Tibial nerve (tissue), 4 donors: ENCODE data around the gene NEUROD2. TPM values are rescaled to one million over a fixed set of nuclear protein-coding genes. Genes with fewer than 3 reads are reported as not detected.

Source experiments
- DNase-seq, 2 donors: peaks; one replicate each; pipeline ENCODE4 v3.0.0-alpha.2; 2019; ENCODE audit warnings: low spot score in 2 of 2
- H3K27ac ChIP-seq, 4 donors: fragments of 200-600 bp; sonication (generic) in 3 of 4; one replicate each; pipeline ENCODE4 v1.5.1; 2017 to 2019; ENCODE audit warnings: mild to moderate bottlenecking in 1 of 4
- H3K27me3 ChIP-seq, 2 donors: fragments of 200-600 bp; sonication (generic) in 1 of 2; one replicate each; pipeline versions ENCODE4 v1.5.1 to v1.6.0; 2017 to 2019
- H3K36me3 ChIP-seq, 3 donors: fragments of 200-600 bp; sonication (generic); one replicate each; pipeline ENCODE4 v1.5.1; 2018 to 2019
- H3K4me1 ChIP-seq, 4 donors: fragments of 200-600 bp; sonication (generic) in 3 of 4; one replicate each; pipeline ENCODE4 v1.5.1; 2017 to 2019
- H3K4me3 ChIP-seq, 4 donors: fragments of 200-600 bp; sonication (generic) in 3 of 4; one replicate each; pipeline ENCODE4 v1.5.1; 2017 to 2019; ENCODE audit warnings: mild to moderate bottlenecking in 1 of 4, moderate library complexity in 1 of 4
- H3K9me3 ChIP-seq, 4 donors: fragments of 200-600 bp; sonication (generic) in 3 of 4; one replicate each; pipeline ENCODE4 v1.5.1; 2017 to 2019
- CTCF ChIP-seq, 5 experiments: fragments of 200-600 bp in 3 of 5; fragments of 450-650 bp in 2 of 5; sonication (generic) in 3 of 5; IDR thresholded peaks; one replicate each; pipeline ENCODE4 v1.5.1; 2016 to 2019; ENCODE audit warnings: antibody characterized with exemption in 5 of 5, mild to moderate bottlenecking in 3 of 5, moderate library complexity in 2 of 5
- EP300 ChIP-seq, 2 donors: sonication (generic); formaldehyde crosslinking; IDR thresholded peaks; one replicate each; pipeline ENCODE4 v1.6.1; 2017; ENCODE audit warnings: antibody characterized with exemption in 2 of 2, mild to moderate bottlenecking in 1 of 2
- POLR2A ChIP-seq, 2 donors: fragments of 450-650 bp; IDR thresholded peaks; one replicate each; pipeline ENCODE4 v1.6.1; 2017; ENCODE audit warnings: antibody characterized with exemption in 2 of 2, mild to moderate bottlenecking in 2 of 2, moderate library complexity in 2 of 2
- WGBS, 2 donors: methylation state at CpG; one replicate each; pipeline ENCODE4 v1.1.5; 2018; 5-methylcytosine and 5-hydroxymethylcytosine counted together
- total RNA-seq, 4 donors: library from RNA; depleted of rRNA; stranded (reverse); fragments of >200 nt; gene quantifications; one replicate each; pipeline ENCODE4 v1.1.0, GENCODE V29; 2016

NEUROD2 gene
- total RNA-seq, 4 donors from 2014 or later, result not detected

- WGBS, 2 donors, result 35 to 45% methylated on average over 12 of the region's 12 CpGs
- no peak for DNase-seq
- H3K27ac ChIP-seq, result no peak overlapping the region
- H3K4me1 ChIP-seq, result peaks cover 0 to 65% (median 29%) of the 10 kb centered on the region in 4 donors
- TF ChIP-seq EP300 (IDR thresholded peaks at IDR 0.05) (no peak), POLR2A (IDR thresholded peaks at IDR 0.05) (no peak), CTCF (IDR thresholded peaks at IDR 0.05) (no peak)
- H3K36me3 ChIP-seq, result no peaks in the 10 kb centered on the region
- H3K9me3 ChIP-seq, result no peaks in the 10 kb centered on the region
- no peak overlapping the region for H3K4me3 ChIP-seq
- H3K27me3 ChIP-seq, result peaks cover 7 to 100% of the 10 kb centered on the region in 2 donors
These were observed 5.8 kb downstream of the NEUROD2 start for GRCh38 chr17:39601758-39602532.

- Histone ChIP-seq H3K4me3 (no peak overlapping the region), H3K27me3 (peaks cover 5 to 100% of the 10 kb centered on the region in 2 donors), H3K36me3 (no peaks in the 10 kb centered on the region), H3K4me1 (peaks cover 0 to 63% (median 21%) of the 10 kb centered on the region in 4 donors), H3K27ac (no peak overlapping the region), H3K9me3 (no peaks in the 10 kb centered on the region)
- no peak for DNase-seq
- no peak for TF ChIP-seq EP300 (IDR thresholded peaks at IDR 0.05)
- no peak for TF ChIP-seq CTCF (IDR thresholded peaks at IDR 0.05)
- no peak for TF ChIP-seq POLR2A (IDR thresholded peaks at IDR 0.05)
- 11 to 15% methylated on average over 16 to 21 of the region's 21 CpGs for WGBS, 2 donors
These were observed 6.6 kb downstream of the NEUROD2 start for GRCh38 chr17:39600997-39601597.

- H3K27me3 ChIP-seq, result peaks cover 4 to 100% of the 10 kb centered on the region in 2 donors
- WGBS, 2 donors, result 4 to 6% methylated on average over 13 of the region's 13 CpGs
- no peaks in the 10 kb centered on the region for H3K9me3 ChIP-seq
- no peak overlapping the region for H3K27ac ChIP-seq
- H3K4me1 ChIP-seq, result peaks cover 0 to 56% (median 17%) of the 10 kb centered on the region in 4 donors
- no peak overlapping the region for H3K4me3 ChIP-seq
- H3K36me3 ChIP-seq, result no peaks in the 10 kb centered on the region
- no peak for DNase-seq
- TF ChIP-seq EP300 (IDR thresholded peaks at IDR 0.05) (no peak), CTCF (IDR thresholded peaks at IDR 0.05) (no peak), POLR2A (IDR thresholded peaks at IDR 0.05) (no peak)
These were observed 7.3 kb downstream of the NEUROD2 start for GRCh38 chr17:39600288-39600996.

GRCh38 chr17:39599665-39600231 is 8.0 kb downstream of the NEUROD2 start:
- TF ChIP-seq EP300 (IDR thresholded peaks at IDR 0.05) (no peak), CTCF (IDR thresholded peaks at IDR 0.05) (no peak), POLR2A (IDR thresholded peaks at IDR 0.05) (no peak)
- 4 to 5% methylated on average over 22 to 28 of the region's 28 CpGs for WGBS, 2 donors
- H3K27ac ChIP-seq, result no peak overlapping the region
- H3K4me1 ChIP-seq, result peaks cover 0 to 49% (median 14%) of the 10 kb centered on the region in 4 donors
- H3K4me3 ChIP-seq, result no peak overlapping the region
- H3K36me3 ChIP-seq, result no peaks in the 10 kb centered on the region
- H3K9me3 ChIP-seq, result no peaks in the 10 kb centered on the region
- H3K27me3 ChIP-seq, result peaks cover 4 to 100% of the 10 kb centered on the region in 2 donors
- no peak for DNase-seq
